Smooth muscle cell (in vitro differentiated cells): ENCODE data around the gene CAMKK1. TPM values are rescaled to one million over a fixed set of nuclear protein-coding genes. Genes with fewer than 3 reads are reported as not detected.

Experiments
- DNase-seq: peaks from one replicate; lab custom pipeline; 2025; ENCODE audit not compliant: unreplicated experiment; lab: John Stamatoyannopoulos, UW
- H2AFZ ChIP-seq: fragments of 200-600 bp; sonication (generic); 2 replicates; pipeline ENCODE4 v1.6.0; 2016; ENCODE audit warnings: antibody characterized with exemption, low read depth, mild to moderate bottlenecking
- H3F3A ChIP-seq: fragments of 200-600 bp; sonication (generic); 2 replicates; pipeline ENCODE4 v1.6.0; 2017; ENCODE audit warnings: antibody characterized with exemption, low read depth
- H3K27ac ChIP-seq: fragments of 200-600 bp; sonication (generic); 2 replicates; pipeline ENCODE4 v1.5.1; 2016; ENCODE audit warnings: low read depth, mild to moderate bottlenecking
- H3K27me3 ChIP-seq: fragments of 200-600 bp; sonication (generic); 2 replicates; pipeline ENCODE4 v1.6.1; 2016; ENCODE audit warnings: low read depth, mild to moderate bottlenecking
- H3K36me3 ChIP-seq: fragments of 200-600 bp; sonication (generic); 2 replicates; pipeline ENCODE4 v1.5.1; 2016; ENCODE audit warnings: low read depth
- H3K4me1 ChIP-seq: fragments of 200-600 bp; sonication (generic); 2 replicates; pipeline ENCODE4 v1.5.1; 2016; ENCODE audit warnings: low read depth
- H3K4me2 ChIP-seq: fragments of 200-600 bp; sonication (generic); 2 replicates; pipeline ENCODE4 v1.6.0; 2016; ENCODE audit warnings: mild to moderate bottlenecking
- H3K4me3 ChIP-seq: fragments of 200-600 bp; sonication (generic); 2 replicates; pipeline ENCODE4 v1.5.1; 2016; ENCODE audit warnings: mild to moderate bottlenecking
- H3K79me2 ChIP-seq: fragments of 200-600 bp; sonication (generic); 2 replicates; pipeline ENCODE4 v1.6.0; 2016; ENCODE audit warnings: low read depth, mild to moderate bottlenecking
- H3K9ac ChIP-seq: fragments of 200-600 bp; sonication (generic); 2 replicates; pipeline ENCODE4 v1.6.0; 2016; ENCODE audit warnings: low read depth
- H3K9me3 ChIP-seq: fragments of 200-600 bp; sonication (generic); replicated peaks from 2 replicates; pipeline ENCODE4 v1.5.1; 2016; ENCODE audit warnings: low read depth
- H4K20me1 ChIP-seq: fragments of 200-600 bp; sonication (generic); 2 replicates; pipeline ENCODE4 v1.6.0; 2016; ENCODE audit warnings: low read depth
- CTCF ChIP-seq: fragments of 200-600 bp; sonication (generic); IDR thresholded peaks from 2 replicates; pipeline ENCODE4 v1.5.1; 2017; ENCODE audit warnings: borderline replicate concordance, mild to moderate bottlenecking, antibody characterized with exemption; ENCODE audit not compliant: insufficient read depth, poor library complexity, severe bottlenecking
- WGBS: methylation state at CpG from one replicate; pipeline ENCODE4 v1.1.7; 2016; ENCODE audit warnings: low lambda C conversion rate; 5-methylcytosine and 5-hydroxymethylcytosine counted together
- polyA plus RNA-seq: library from polyadenylated mRNA; unstranded; fragments of >200 nt; fragmentation: Nextera tagmentation; extraction: Ambion mirVana; gene quantifications from 2 replicates; pipeline ENCODE4 v1.2.1, GENCODE V29; 2016
- total RNA-seq: library from RNA; depleted of rRNA; stranded (reverse); fragments of >200 nt; gene quantifications from 2 replicates; pipeline ENCODE4 v1.2.3, GENCODE V29; 2014

Gene CAMKK1
- total and polyA plus RNA-seq, 2 experiments from 2014 or later: 8.1 to 8.8 TPM

GRCh38 chr17:3812284-3812683 lies 80.6 kb downstream of the CAMKK1 start:
- no peak overlapping the region for H3K27ac ChIP-seq
- no peaks in the 10 kb centered on the region for H3K79me2 ChIP-seq
- TF ChIP-seq CTCF: no peak
- no peaks in the 10 kb centered on the region for H3K4me1 ChIP-seq
- no peak for DNase-seq
- no peaks in the 10 kb centered on the region for H3K9me3 ChIP-seq
- no peak overlapping the region for H2AFZ ChIP-seq
- no peak overlapping the region for H3K9ac ChIP-seq
- H4K20me1 ChIP-seq: no peaks in the 10 kb centered on the region
- no peaks in the 10 kb centered on the region for H3F3A ChIP-seq
- no peak overlapping the region for H3K4me3 ChIP-seq
- no peak overlapping the region for H3K4me2 ChIP-seq
- 91% methylated on average over 10 of the region's 10 CpGs for WGBS
- no peaks in the 10 kb centered on the region for H3K27me3 ChIP-seq
- peaks cover 28% of the 10 kb centered on the region for H3K36me3 ChIP-seq

Other genes with a start within 250 kb of the CAMKK1 start
- 115 and 127 TPM in 2 replicates for gene TAX1BP3, start 224.5 kb downstream of the CAMKK1 start, total RNA-seq
- gene TAX1BP3, start 224.5 kb downstream of the CAMKK1 start, polyA plus RNA-seq: 248 and 295 TPM in 2 replicates
- 59.7 and 64.1 TPM in 2 replicates for gene EMC6, start 224.2 kb downstream of the CAMKK1 start, total RNA-seq
- 123 and 143 TPM in 2 replicates for gene EMC6, start 224.2 kb downstream of the CAMKK1 start, polyA plus RNA-seq
- gene P2RX5, start 196.9 kb downstream of the CAMKK1 start, total RNA-seq: 0.72 TPM in 1 of 2 replicates, not detected in the other
- 0.59 TPM in 1 of 2 replicates, not detected in the other for gene P2RX5, start 196.9 kb downstream of the CAMKK1 start, polyA plus RNA-seq
- 2.6 and 2.7 TPM in 2 replicates for gene HASPIN, start 169.2 kb downstream of the CAMKK1 start, total RNA-seq
- gene HASPIN, start 169.2 kb downstream of the CAMKK1 start, polyA plus RNA-seq: 1.2 and 2.0 TPM in 2 replicates
- gene ITGAE, start 91.9 kb downstream of the CAMKK1 start, total RNA-seq: 43.8 and 51.2 TPM in 2 replicates
- gene ITGAE, start 91.9 kb downstream of the CAMKK1 start, polyA plus RNA-seq: 61.4 and 66.7 TPM in 2 replicates
- gene NCBP3, start 46.8 kb downstream of the CAMKK1 start, total RNA-seq: 28.3 and 30.0 TPM in 2 replicates
- 30.7 and 32.4 TPM in 2 replicates for gene NCBP3, start 46.8 kb downstream of the CAMKK1 start, polyA plus RNA-seq
- 1.3 and 2.4 TPM in 2 replicates for gene P2RX1, start 23.4 kb upstream of the CAMKK1 start, total RNA-seq
- gene P2RX1, start 23.4 kb upstream of the CAMKK1 start, polyA plus RNA-seq: 0.47 and 3.2 TPM in 2 replicates
- 2.9 and 4.2 TPM in 2 replicates for gene ATP2A3, start 71.4 kb upstream of the CAMKK1 start, total RNA-seq
- gene ATP2A3, start 71.4 kb upstream of the CAMKK1 start, polyA plus RNA-seq: 4.7 and 7.8 TPM in 2 replicates
- 15.0 and 20.0 TPM in 2 replicates for gene ZZEF1, start 250.0 kb upstream of the CAMKK1 start, total RNA-seq
- 3.8 and 5.7 TPM in 2 replicates for gene ZZEF1, start 250.0 kb upstream of the CAMKK1 start, polyA plus RNA-seq